Endothelial cell of umbilical vein (primary cell): ENCODE data around the gene DENND2A. TPM values are rescaled to one million over a fixed set of nuclear protein-coding genes. Genes with fewer than 3 reads are reported as not detected.

Experiments used
- Bru-seq: library from RNA; stranded (reverse); fragments of 400-500 nt; gene quantifications from one replicate; lab custom pipeline; 2021; lab: Mats Ljungman, UMichigan
- BruChase-seq, 2 experiments: library from RNA; stranded (reverse); fragments of 400-500 nt; gene quantifications; one replicate each; lab custom pipeline; 2021; lab: Mats Ljungman, UMichigan
- BruUV-seq: library from RNA; stranded (reverse); fragments of 400-500 nt; replicated peaks from 2 replicates; lab custom pipeline; 2021; lab: Mats Ljungman, UMichigan
- CTCF ChIA-PET: fragments of 300-600, 350-600 bp; sonication (Branson Sonifier 250); formaldehyde crosslinking; loops from one replicate; lab custom pipeline; 2021; ENCODE audit warnings: antibody characterized with exemption, inconsistent platforms; lab: Charles Lee
- POLR2A ChIA-PET: fragments of 300-600, 350-600 bp; sonication (Branson Sonifier 250); formaldehyde crosslinking; loops from one replicate; lab custom pipeline; 2021; ENCODE audit warnings: antibody characterized with exemption, inconsistent platforms; lab: Charles Lee
- DNase-seq: peaks from one replicate; pipeline ENCODE4 v3.0.0-alpha.2; 2011; ENCODE audit warnings: low read depth, low spot score
- FAIRE-seq: peaks from 2 replicates; lab custom pipeline; 2011; peaks lifted over from hg19 to GRCh38; lab: Jason Lieb, UNC
- H2AFZ ChIP-seq: 2 replicates; pipeline ENCODE4 v1.6.0; 2012; ENCODE audit warnings: low read depth, low read length, control low read depth, inconsistent platforms
- H3K27ac ChIP-seq: 2 replicates; pipeline ENCODE4 v1.5.1; 2011; ENCODE audit warnings: low read depth, mild to moderate bottlenecking, control low read depth, low read length, moderate library complexity; ENCODE audit not compliant: insufficient read depth
- H3K27me3 ChIP-seq, 2 experiments: 2 replicates each; pipeline versions ENCODE4 v1.6.0 to v1.6.1; 2011; ENCODE audit warnings: low read length in 2 of 2, mixed read lengths in 1 of 2; ENCODE audit not compliant: control insufficient read depth in 2 of 2, insufficient read depth in 2 of 2
- H3K36me3 ChIP-seq, 2 experiments: 2 replicates in 1 of 2; 3 replicates in 1 of 2; pipeline ENCODE4 v1.5.1; 2011; ENCODE audit warnings: low read length in 2 of 2, mild to moderate bottlenecking in 1 of 2, moderate library complexity in 1 of 2; ENCODE audit not compliant: control insufficient read depth in 2 of 2, insufficient read depth in 2 of 2; ENCODE audit errors: extremely low read depth in 1 of 2
- H3K4me1 ChIP-seq: 3 replicates; pipeline ENCODE4 v1.5.1; 2011; ENCODE audit warnings: mild to moderate bottlenecking, low read length; ENCODE audit not compliant: control insufficient read depth, insufficient read depth; ENCODE audit errors: extremely low read depth
- H3K4me2 ChIP-seq: 2 replicates; pipeline ENCODE4 v1.6.1; 2011; ENCODE audit warnings: low read length, control low read depth, mixed read lengths; ENCODE audit not compliant: insufficient read depth
- H3K4me3 ChIP-seq, 3 experiments: fragments of 200-600 bp in 1 of 3; sonication (generic), shearing (Covaris generic) in 1 of 3; replicated peaks in 1 of 3; 2 replicates each; pipeline ENCODE4 v1.5.1; 2011 to 2016; ENCODE audit warnings: control low read depth in 3 of 3, low read length in 3 of 3, mild to moderate bottlenecking in 2 of 3, inconsistent platforms in 1 of 3, low read depth in 1 of 3, moderate library complexity in 1 of 3; ENCODE audit not compliant: insufficient read depth in 1 of 3
- H3K79me2 ChIP-seq: 2 replicates; pipeline ENCODE4 v1.6.0; 2012; ENCODE audit warnings: low read length, inconsistent platforms; ENCODE audit not compliant: control insufficient read depth, insufficient read depth
- H3K9ac ChIP-seq: replicated peaks from 2 replicates; pipeline ENCODE3; 2011; ENCODE audit warnings: low read length, control low read depth; ENCODE audit not compliant: insufficient read depth; ENCODE audit errors: extremely low read depth
- H3K9me1 ChIP-seq: replicated peaks from 3 replicates; pipeline ENCODE4 v1.6.0; 2011; ENCODE audit warnings: mild to moderate bottlenecking, low read length; ENCODE audit not compliant: control insufficient read depth, insufficient read depth; ENCODE audit errors: extremely low read depth
- H3K9me3 ChIP-seq: replicated peaks from 2 replicates; pipeline ENCODE4 v1.5.1; 2012; ENCODE audit warnings: low read length, inconsistent platforms; ENCODE audit not compliant: control insufficient read depth, insufficient read depth
- H4K20me1 ChIP-seq: replicated peaks from 2 replicates; pipeline ENCODE3; 2011; ENCODE audit warnings: mild to moderate bottlenecking, low read length; ENCODE audit not compliant: control insufficient read depth, insufficient read depth; ENCODE audit errors: extremely low read depth
- CTCF ChIP-seq, 2 donors: IDR thresholded peaks; 1 replicate in 1 of 2; 2 replicates in 1 of 2; pipeline ENCODE4 v1.5.1; 2011; ENCODE audit warnings: low read length in 2 of 2, mild to moderate bottlenecking in 2 of 2, moderate library complexity in 2 of 2, control low read depth in 1 of 2, inconsistent platforms in 1 of 2, low read depth in 1 of 2; ENCODE audit not compliant: insufficient read depth in 1 of 2; ENCODE audit errors: extremely low read depth in 1 of 2
- EZH2 ChIP-seq: IDR thresholded peaks from 2 replicates; pipeline ENCODE4 v1.6.1; 2012; ENCODE audit warnings: borderline replicate concordance, low read depth, mild to moderate bottlenecking, moderate library complexity, low read length, inconsistent platforms; ENCODE audit not compliant: severe bottlenecking
- dilution Hi-C: fragments of 300-500 bp; cut with MboI; formaldehyde crosslinking; loops from one replicate; pipeline ENCODE4 v1.15.0; 2019; ENCODE audit warnings: low sequenced_read_pairs; ENCODE audit not compliant: extremely low pct_ligation_motif_present
- intact Hi-C: fragments of 100-400 bp; cut with micrococcal nuclease; formaldehyde crosslinking; loops from one replicate; pipeline ENCODE4 v1.10.0; 2022
- long read RNA-seq: library from polyadenylated mRNA; stranded (forward); transcript quantifications from one replicate; pipeline ENCODE4 v2.0.0, GENCODE V29; 2021
- polyA minus RNA-seq, 3 experiments: library from RNA; depleted of rRNA, polyadenylated mRNA; stranded (reverse); fragments of >200 nt; gene quantifications; 1 replicate in 1 of 3; 2 replicates in 2 of 3; pipeline ENCODE4 v1.2.3, GENCODE V29; 2011
- polyA plus RNA-seq, 4 experiments: library from polyadenylated mRNA; depleted of rRNA in 3 of 4; stranded (reverse) in 3 of 4; unstranded in 1 of 4; fragments of >200 nt; gene quantifications; 2 replicates each; pipeline versions ENCODE4 v1.2.1 to v1.2.3, GENCODE V29; 2011 to 2012; ENCODE audit warnings: missing spikeins in 1 of 4
- total RNA-seq: library from RNA; stranded (reverse); gene quantifications from 2 replicates; pipeline ENCODE4 v1.2.3, GENCODE V29; 2021

Gene DENND2A
- total RNA-seq: 0.33 TPM in 1 of 2 replicates, not detected in the other
- polyA plus RNA-seq: 0.03 TPM in 1 of 2 replicates, not detected in the other
- 0.14 TPM in 1 of 2 replicates, not detected in the other for polyA plus RNA-seq (2011; cell fraction: cytosol; rRNA removed)
- polyA plus RNA-seq (2011; cell fraction: nucleus; rRNA removed): 0.04 and 0.06 TPM in 2 replicates
- not detected in 2 replicates for polyA plus RNA-seq (2012)
- 0.72 TPM in 1 of 2 replicates, not detected in the other for polyA minus RNA-seq
- polyA minus RNA-seq (2011; cell fraction: cytosol; rRNA and poly(A)+ RNA removed): not detected
- not detected in 2 replicates for polyA minus RNA-seq (2011; cell fraction: nucleus; rRNA and poly(A)+ RNA removed)
- Bru-seq, nascent RNA: percentile 10 among the genes with signal in this experiment
- percentile 7 among the genes with signal in this experiment for BruChase-seq, experiment 1, labeled RNA remaining after a 6-hour chase
- percentile 10 among the genes with signal in this experiment for BruChase-seq, experiment 2, labeled RNA remaining after a 2-hour chase
- long read RNA-seq, partial matches to known transcripts: 0 of 1 reads
- long read RNA-seq, other reads (novel, unspliced or antisense): 1 of 1 reads

GRCh38 chr7:140640727-140641523 is at the start of gene DENND2A:
TSS of gene DENND2A (minus strand) at chr7:140640813. CDS start at chr7:140602397, 38,416 bp downstream.
- POLR2A ChIA-PET: interaction anchor here (0.7 to 1.1 kb wide), 2 partner anchors 13 to 895 kb away, joined by 5 to 6 read pairs; no protein-coding TSS in a partner anchor
- H2AFZ ChIP-seq: peak within 1 kb of the TSS; percentile 69
- no peak within 1 kb of the TSS for H3K9ac ChIP-seq
- dilution Hi-C loops: no loop called here
- peak within 1 kb of the TSS in 1 of 3 experiments; percentile 34 for H3K4me3 ChIP-seq
- CTCF ChIA-PET: interaction anchor here (1.4 kb wide), 1 partner anchor 123 kb away, joined by 3 read pairs; no protein-coding TSS in a partner anchor
- H4K20me1 ChIP-seq: no peaks in the 10 kb centered on the region
- FAIRE-seq (no peak), DNase-seq (peak; percentile 20)
- no TSS peak for BruUV-seq
- H3K79me2 ChIP-seq: no peaks in the 10 kb centered on the region
- TF ChIP-seq EZH2 (peak; percentile 26), CTCF (IDR thresholded peaks at IDR 0.05; ENCODE audit: extremely low read depth in 1 of 2, insufficient read depth in 1 of 2, low read depth in 1 of 2, low read length in 2 of 2) (no peak)
- H3K27ac ChIP-seq: no peak within 1 kb of the TSS
- H3K9me3 ChIP-seq: no peaks in the 10 kb centered on the region
- H3K4me2 ChIP-seq: peak within 1 kb of the TSS; percentile 50
- intact Hi-C loops: no loop called here
- no peaks in the 10 kb centered on the region for H3K9me1 ChIP-seq
- peaks cover 2% of the 10 kb centered on the region for H3K4me1 ChIP-seq
- H3K27me3 ChIP-seq: peaks cover 29 to 33% of the 10 kb centered on the region in 2 experiments
- no peaks in the 10 kb centered on the region for H3K36me3 ChIP-seq
